GM06990 (cell line): ENCODE measurements around the gene PLXNA2.

ENCODE experiments used
- DNase-seq: peaks from one replicate; pipeline ENCODE4 v3.0.0-alpha.2; 2011; ENCODE audit not compliant: insufficient read length; ENCODE audit errors: extremely low read depth
- H3K27me3 ChIP-seq: replicated peaks from 2 replicates; pipeline ENCODE4 v1.6.0; 2011; ENCODE audit warnings: low read length; ENCODE audit not compliant: control insufficient read depth, insufficient read depth
- H3K36me3 ChIP-seq: 2 replicates; pipeline ENCODE4 v1.5.1; 2011; ENCODE audit warnings: low read length; ENCODE audit not compliant: control insufficient read depth, insufficient read depth
- H3K4me3 ChIP-seq: replicated peaks from 2 replicates; pipeline ENCODE4 v1.5.1; 2011; ENCODE audit warnings: low read depth, mild to moderate bottlenecking, control low read depth, low read length
- TF ChIP-seq, protein P1 (sequence below): IDR thresholded peaks from 2 replicates; pipeline ENCODE4 v1.5.1; 2011; ENCODE audit warnings: low read length, control low read depth, mild to moderate bottlenecking, inconsistent platforms; ENCODE audit not compliant: insufficient read depth, poor library complexity, severe bottlenecking

Gene PLXNA2

DNA sequence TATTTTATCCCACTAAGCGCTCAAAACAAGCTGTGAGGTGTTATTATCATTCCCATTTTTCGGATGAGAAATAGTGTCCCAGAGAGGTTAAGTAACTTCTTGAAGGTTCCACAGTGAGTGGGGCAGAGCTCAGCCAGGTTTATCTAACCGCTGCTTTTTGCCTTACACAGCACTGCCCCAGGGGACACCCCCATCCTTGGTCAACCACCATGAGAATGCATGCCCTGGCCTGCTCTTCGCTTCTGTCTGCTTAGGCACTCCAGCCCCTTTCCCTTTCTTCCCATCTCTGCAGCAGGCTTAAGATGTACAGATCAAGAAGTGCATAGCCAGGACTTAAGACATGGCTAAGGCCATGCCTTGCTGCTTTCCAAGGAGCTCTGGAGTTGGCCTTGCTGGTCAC lies 174.3 kb downstream of the PLXNA2 start:
- TF ChIP-seq, protein P1, sequence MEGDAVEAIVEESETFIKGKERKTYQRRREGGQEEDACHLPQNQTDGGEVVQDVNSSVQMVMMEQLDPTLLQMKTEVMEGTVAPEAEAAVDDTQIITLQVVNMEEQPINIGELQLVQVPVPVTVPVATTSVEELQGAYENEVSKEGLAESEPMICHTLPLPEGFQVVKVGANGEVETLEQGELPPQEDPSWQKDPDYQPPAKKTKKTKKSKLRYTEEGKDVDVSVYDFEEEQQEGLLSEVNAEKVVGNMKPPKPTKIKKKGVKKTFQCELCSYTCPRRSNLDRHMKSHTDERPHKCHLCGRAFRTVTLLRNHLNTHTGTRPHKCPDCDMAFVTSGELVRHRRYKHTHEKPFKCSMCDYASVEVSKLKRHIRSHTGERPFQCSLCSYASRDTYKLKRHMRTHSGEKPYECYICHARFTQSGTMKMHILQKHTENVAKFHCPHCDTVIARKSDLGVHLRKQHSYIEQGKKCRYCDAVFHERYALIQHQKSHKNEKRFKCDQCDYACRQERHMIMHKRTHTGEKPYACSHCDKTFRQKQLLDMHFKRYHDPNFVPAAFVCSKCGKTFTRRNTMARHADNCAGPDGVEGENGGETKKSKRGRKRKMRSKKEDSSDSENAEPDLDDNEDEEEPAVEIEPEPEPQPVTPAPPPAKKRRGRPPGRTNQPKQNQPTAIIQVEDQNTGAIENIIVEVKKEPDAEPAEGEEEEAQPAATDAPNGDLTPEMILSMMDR = no peak
- H3K27me3 ChIP-seq = no peaks in the 10 kb centered on the region
- no peaks in the 10 kb centered on the region for H3K36me3 ChIP-seq
- H3K4me3 ChIP-seq = no peak overlapping the region
- DNase-seq = no peak

DNA sequence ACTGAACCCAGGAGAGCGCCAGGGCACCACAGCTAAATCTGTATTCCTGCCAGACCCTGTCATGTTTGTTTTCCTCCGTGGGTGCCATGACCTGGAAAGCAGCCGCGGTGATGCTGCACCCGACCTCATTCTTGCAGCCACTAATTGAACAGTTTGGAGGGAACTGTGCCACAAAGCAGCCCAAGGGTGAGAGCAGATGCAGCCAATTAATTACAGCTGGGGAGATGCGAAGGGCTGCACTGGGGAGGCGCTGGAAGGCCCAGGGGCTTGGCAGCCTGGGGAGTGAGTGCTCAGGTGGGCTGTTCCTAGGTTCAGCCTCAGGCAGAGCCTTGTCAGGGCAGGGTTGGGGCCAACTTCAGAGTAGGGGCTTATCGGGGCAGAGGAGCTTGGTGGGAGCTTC lies 174.9 kb downstream of the PLXNA2 start:
- Histone ChIP-seq H3K27me3 (no peaks in the 10 kb centered on the region), H3K4me3 (no peak overlapping the region), H3K36me3 (no peaks in the 10 kb centered on the region)
- TF ChIP-seq, protein P1 = no peak
- no peak for DNase-seq

DNA sequence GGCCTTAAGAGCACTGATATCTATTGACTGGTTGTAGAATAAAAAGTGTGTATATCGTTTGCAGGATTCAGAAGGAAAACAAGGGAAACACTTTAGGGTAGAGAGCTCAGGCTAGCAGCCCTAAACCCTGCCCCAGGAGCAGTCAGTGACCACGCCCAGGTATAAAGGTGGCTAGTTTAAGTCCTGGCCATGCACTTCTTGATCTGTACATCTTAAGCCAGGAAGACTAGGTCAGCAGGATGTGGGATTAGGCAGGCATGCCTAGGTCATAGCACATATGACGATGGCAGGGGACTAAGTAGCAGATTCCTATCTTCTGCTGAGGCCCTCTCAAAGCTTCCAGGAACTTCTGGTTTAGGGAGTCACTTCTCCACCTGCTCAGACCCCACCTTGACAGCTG lies 175.3 kb downstream of the PLXNA2 start:
- H3K4me3 ChIP-seq = no peak overlapping the region

DNA sequence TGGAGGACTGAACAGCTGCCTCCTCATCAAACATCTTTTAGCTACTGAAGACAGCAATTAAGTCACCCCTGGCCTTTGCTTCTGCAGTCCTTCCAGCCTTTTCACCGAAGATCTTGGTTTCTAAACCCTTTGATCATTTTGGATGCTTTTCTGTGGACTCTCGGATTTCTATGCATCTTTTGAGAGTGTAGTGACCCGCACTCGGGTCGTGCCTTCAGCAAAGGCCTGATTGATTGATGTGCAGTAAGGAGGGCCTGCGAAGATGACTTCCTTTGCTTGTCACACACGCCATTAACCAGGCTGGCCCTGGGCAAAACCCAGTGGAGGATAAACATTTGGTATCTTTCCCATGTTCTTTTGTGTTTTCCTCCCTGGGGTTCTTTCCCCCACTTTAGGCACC lies 175.8 kb downstream of the PLXNA2 start:
- no peak overlapping the region for H3K4me3 ChIP-seq
- TF ChIP-seq, protein P1 = no peak
- no peak for DNase-seq
- H3K27me3 ChIP-seq = no peaks in the 10 kb centered on the region
- H3K36me3 ChIP-seq = no peaks in the 10 kb centered on the region

More for the DNA sequence above, 175.3 kb downstream of the PLXNA2 start:
- DNase-seq = no peak
- Histone ChIP-seq H3K27me3 (no peaks in the 10 kb centered on the region), H3K36me3 (no peaks in the 10 kb centered on the region)
- TF ChIP-seq, protein P1 = no peak

DNA sequence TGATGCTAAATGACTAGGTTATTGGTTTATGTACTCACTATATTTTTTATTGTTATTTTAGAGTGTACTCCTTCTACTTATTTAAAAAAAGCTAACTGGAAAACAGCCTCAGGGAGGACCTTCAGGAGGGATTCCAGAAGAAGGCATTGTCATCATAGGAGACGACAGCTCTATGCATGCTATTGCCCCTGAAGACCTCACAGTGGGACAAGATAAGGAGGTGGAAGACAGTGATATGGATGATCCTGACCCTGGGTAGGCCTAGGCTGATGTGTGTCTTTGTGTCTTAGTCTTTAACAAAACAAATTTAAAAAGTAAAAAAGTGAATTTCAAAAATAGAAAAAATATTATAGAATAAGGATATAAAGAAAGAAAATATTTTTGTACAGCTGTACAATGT lies 177.6 kb downstream of the PLXNA2 start:
- H3K36me3 ChIP-seq = no peaks in the 10 kb centered on the region
- no peak overlapping the region for H3K4me3 ChIP-seq
- DNase-seq = no peak
- H3K27me3 ChIP-seq = peaks cover 1% of the 10 kb centered on the region
- TF ChIP-seq, protein P1 = no peak

DNA sequence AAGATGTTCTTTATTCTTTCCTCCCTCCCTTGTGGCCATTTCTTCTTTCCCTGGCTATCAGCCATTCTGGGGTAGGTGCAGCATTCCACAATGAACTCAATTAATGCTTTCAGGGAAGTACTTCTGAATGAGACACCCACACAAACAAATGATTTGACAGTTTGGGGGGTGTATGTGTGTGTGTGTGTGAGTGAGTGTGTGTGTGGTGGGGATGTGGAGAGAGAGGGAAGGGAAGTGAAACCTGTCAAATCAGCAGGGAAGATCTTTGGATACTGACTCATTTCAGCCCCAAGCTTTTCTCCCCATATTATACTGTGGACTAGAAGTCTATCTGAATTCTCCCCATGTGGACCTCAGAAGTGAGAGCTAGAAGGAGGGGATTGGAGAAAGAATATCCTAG lies 178.3 kb downstream of the PLXNA2 start:
- Histone ChIP-seq H3K27me3 (peaks cover 1% of the 10 kb centered on the region), H3K36me3 (no peaks in the 10 kb centered on the region), H3K4me3 (no peak overlapping the region)
- TF ChIP-seq, protein P1 = no peak
- DNase-seq = no peak
